ENCODE measurements around the gene IGFBP2.

DNA sequence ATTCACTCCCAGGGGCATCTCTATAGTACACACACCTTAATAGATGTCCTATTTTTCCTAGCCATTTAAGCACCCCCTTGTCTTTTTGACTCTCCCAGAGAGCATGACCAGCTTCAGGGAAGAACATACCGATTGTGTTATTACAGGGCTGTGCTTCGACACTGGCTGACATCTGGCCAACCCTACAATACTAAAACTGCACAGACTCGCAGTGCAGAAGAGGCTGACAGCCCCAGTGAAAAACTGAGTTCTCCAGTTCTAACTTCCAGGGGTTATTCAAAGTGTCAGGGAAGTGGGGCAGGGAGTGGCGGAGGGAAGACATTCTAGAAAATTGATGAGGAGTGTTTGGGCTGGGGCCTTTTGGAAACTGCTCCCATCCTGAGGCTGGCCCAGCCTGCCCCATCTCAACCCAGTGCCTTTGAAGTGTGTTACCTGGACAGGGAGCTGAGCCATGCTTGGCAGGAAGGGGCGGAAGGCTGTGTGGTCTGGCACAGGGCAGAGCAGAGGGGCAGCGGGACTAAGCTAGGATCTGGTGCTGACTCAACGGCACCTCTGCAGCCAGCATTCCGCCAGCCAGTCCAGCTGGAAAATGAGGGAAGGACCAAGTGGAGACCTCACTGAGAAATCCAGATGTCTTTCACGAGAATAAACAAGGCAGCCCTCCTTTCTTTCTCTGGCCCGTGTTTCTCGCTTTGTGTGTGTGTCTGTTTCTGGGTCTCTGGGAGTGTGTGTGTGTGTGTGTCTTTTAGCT is 77.5 kb downstream of the IGFBP2 start:
- no peak for TF ChIP-seq EZH2 (conservative IDR thresholded peaks at IDR 0.05; ENCODE audit: low read depth, low read length)
- no peak for TF ChIP-seq NFIC (IDR thresholded peaks at IDR 0.05; ENCODE audit: low read length)
- no peak for TF ChIP-seq MAFK (conservative IDR thresholded peaks at IDR 0.05 in 1 of 2, IDR thresholded peaks at IDR 0.05 in 1 of 2; ENCODE audit: low read length in 2 of 2)
- no peak for TF ChIP-seq FOXK1 (CRISPR knock-in tag; IDR thresholded peaks at IDR 0.05; ENCODE audit: borderline replicate concordance, low read depth)
- no peak for TF ChIP-seq SIN3A (IDR thresholded peaks at IDR 0.05; ENCODE audit: borderline replicate concordance, low read depth, low read length)
- no peak for TF ChIP-seq ZNF124 (CRISPR knock-in tag; IDR thresholded peaks at IDR 0.05)
- no peak for TF ChIP-seq ZSCAN22 (CRISPR knock-in tag; IDR thresholded peaks at IDR 0.05)
- TF ChIP-seq SMC3 (IDR thresholded peaks at IDR 0.05; ENCODE audit: low read length), result no peak
- no peak for TF ChIP-seq TBP (CRISPR knock-in tag; IDR thresholded peaks at IDR 0.05)
- no peak for TF ChIP-seq THAP7 (CRISPR knock-in tag; IDR thresholded peaks at IDR 0.05)
- TF ChIP-seq KLF16 (CRISPR knock-in tag; IDR thresholded peaks at IDR 0.05), result no peak
- no peak for TF ChIP-seq TAF1 (CRISPR knock-in tag; IDR thresholded peaks at IDR 0.05)
- TF ChIP-seq FOXC1 (CRISPR knock-in tag; IDR thresholded peaks at IDR 0.05; ENCODE audit: borderline replicate concordance), result no peak
